Measurements from ENCODE around the gene GTF2F1. TPM values are rescaled to one million over a fixed set of nuclear protein-coding genes. Genes with fewer than 3 reads are reported as not detected.
A peak's percentile ranks its signal among the peaks of the same experiment; 100 is the strongest.

Gene GTF2F1
- total and polyA plus RNA-seq, 7 donors = 34.9 to 78.3 (median 48.2) TPM

DNA sequence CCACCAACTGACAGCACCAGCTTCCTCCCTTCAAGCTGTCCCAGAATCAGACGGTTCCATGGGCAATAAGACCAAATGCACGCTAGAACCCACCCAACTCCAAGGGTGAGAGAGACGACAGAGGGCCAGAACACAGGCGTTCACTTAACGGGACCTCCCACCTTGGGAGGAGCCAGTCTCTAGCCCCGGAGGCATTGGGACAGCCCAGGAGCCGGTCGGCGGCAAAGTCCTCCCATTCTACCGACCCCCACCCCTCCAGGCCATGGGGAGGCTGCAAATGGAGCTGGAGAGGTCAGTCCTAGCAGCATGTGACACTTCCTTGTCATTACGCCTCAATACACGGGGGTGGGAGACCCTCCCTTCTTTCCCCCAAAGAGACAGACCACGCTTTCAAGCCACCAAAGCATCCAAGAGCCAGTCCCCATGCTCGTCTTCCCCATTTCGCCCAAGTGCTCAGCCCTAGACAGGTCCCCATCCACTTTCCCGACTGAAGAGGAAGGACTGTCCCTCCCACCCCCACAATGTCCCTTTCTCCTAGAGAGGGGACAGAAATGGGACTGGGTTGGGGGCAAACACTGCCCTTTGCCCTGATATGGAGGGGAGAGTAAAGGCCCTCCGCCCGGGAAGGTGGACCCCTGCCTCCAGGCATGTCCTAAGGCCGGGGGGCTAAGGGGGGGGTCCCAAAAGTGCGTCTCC is 30.7 kb upstream of the GTF2F1 start:
- Histone ChIP-seq H3K9me3 (no peaks in the 10 kb centered on the region), H3K4me1 (peaks cover 4 to 38% (median 30%) of the 10 kb centered on the region in 4 donors), H3K36me3 (peaks cover 15 to 34% (median 22%) of the 10 kb centered on the region in 4 donors), H3K27ac (peak overlapping the region; percentile 52 to 86 (median 82)), H3K4me3 (peak overlapping the region; percentile 71 to 85 (median 84)), H3K27me3 (no peaks in the 10 kb centered on the region)
- DNase-seq = peak; percentile 67
- TF ChIP-seq EP300 (IDR thresholded peaks at IDR 0.05) (no peak), POLR2A (IDR thresholded peaks at IDR 0.05) (no peak), POLR2AphosphoS5 (IDR thresholded peaks at IDR 0.05) (no peak)
- TF ChIP-seq, protein P1, sequence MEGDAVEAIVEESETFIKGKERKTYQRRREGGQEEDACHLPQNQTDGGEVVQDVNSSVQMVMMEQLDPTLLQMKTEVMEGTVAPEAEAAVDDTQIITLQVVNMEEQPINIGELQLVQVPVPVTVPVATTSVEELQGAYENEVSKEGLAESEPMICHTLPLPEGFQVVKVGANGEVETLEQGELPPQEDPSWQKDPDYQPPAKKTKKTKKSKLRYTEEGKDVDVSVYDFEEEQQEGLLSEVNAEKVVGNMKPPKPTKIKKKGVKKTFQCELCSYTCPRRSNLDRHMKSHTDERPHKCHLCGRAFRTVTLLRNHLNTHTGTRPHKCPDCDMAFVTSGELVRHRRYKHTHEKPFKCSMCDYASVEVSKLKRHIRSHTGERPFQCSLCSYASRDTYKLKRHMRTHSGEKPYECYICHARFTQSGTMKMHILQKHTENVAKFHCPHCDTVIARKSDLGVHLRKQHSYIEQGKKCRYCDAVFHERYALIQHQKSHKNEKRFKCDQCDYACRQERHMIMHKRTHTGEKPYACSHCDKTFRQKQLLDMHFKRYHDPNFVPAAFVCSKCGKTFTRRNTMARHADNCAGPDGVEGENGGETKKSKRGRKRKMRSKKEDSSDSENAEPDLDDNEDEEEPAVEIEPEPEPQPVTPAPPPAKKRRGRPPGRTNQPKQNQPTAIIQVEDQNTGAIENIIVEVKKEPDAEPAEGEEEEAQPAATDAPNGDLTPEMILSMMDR (IDR thresholded peaks at IDR 0.05) = no peak
- 1% methylated on average over 20 of the region's 20 CpGs for WGBS, 2 donors
- intact Hi-C loops (cut with DNase I) = loop anchor here (1.0 kb wide), 1 partner anchor 30 kb away; the partner anchor contains the start of gene GTF2F1

DNA sequence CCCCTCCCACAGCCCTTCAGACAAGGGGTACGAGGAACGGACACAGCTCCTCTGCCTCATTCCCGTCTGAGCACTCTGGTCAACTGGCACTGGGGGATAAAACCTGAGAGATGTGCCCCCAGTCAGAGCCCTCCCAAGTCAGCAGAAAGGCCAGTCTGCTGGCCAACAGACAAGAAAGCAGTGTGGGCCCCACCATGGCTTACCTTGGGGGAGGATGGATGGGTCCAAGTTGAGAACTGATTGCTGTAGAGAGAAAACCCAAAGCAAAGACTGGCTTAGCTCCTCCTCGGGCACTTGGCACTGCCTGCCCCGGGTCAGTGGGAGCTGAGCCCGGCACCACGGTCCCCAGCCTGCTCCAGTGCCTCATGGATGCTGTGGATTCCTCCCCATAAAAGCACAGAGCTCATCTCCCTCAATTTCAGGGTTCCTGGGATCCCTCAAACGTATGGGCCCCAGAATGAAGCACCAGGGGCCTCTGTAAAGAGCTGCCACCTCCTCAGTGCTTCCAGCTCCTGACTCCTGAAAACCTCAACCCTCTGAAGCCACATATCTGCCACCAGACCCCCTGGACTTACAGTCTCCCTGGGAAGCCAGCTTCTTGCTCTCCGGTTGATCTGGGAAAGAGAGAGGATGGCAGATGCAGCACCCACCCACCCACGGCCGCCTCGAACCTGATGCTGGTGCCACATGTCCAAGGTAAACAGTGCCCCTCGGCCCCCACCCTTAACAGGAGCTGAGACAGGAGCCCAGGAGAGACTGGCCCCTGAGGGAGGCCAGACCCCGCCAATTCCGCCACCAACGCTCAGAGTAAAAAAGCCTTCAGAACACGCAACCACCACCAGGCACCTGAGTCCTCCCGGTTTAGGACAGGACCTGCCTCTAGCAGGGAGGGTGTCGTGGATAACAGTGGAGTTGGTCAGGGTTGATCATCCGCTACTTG is 28.4 kb upstream of the GTF2F1 start:
- no peaks in the 10 kb centered on the region for H3K9me3 ChIP-seq
- no peak for DNase-seq
- TF ChIP-seq POLR2A (IDR thresholded peaks at IDR 0.05) (no peak), POLR2AphosphoS5 (IDR thresholded peaks at IDR 0.05) (no peak), EP300 (IDR thresholded peaks at IDR 0.05) (no peak)
- TF ChIP-seq, protein P1 (IDR thresholded peaks at IDR 0.05) = no peak
- H3K27ac ChIP-seq = no peak overlapping the region
- peaks cover 37 to 57% (median 45%) of the 10 kb centered on the region in 4 donors for H3K36me3 ChIP-seq
- H3K4me1 ChIP-seq = peaks cover 4 to 43% (median 30%) of the 10 kb centered on the region in 4 donors
- WGBS, 2 donors = 85 to 87% methylated on average over 20 of the region's 20 CpGs
- intact Hi-C loops (cut with DNase I) = no loop called here
- no peak overlapping the region for H3K4me3 ChIP-seq
- H3K27me3 ChIP-seq = no peaks in the 10 kb centered on the region

DNA sequence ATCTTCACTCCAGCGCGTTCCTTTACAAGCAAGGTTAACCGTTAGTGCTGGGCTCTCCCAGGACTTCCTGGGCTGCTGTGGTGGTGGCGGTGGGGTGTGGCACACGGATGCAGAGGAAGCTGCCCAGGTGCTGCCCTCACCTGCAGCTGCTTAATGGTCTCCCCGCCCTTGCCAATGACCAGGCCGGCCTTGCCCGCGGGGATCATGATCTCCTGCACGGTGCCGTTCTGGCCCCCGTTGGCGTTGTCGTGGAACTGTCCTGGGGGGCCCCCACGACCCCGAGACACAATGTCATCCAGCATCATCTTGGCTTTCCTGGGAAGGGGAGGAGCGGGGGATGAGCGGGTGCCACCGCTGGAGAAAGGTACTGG is 25.6 kb upstream of the GTF2F1 start:
- peaks cover 0 to 34% (median 33%) of the 10 kb centered on the region in 4 donors for H3K4me1 ChIP-seq
- intact Hi-C loops (cut with DNase I) = no loop called here
- H3K27ac ChIP-seq = no peak overlapping the region
- no peaks in the 10 kb centered on the region for H3K9me3 ChIP-seq
- TF ChIP-seq, protein P1 (IDR thresholded peaks at IDR 0.05) = no peak
- no peak for TF ChIP-seq POLR2A (IDR thresholded peaks at IDR 0.05)
- DNase-seq = no peak
- no peak overlapping the region for H3K4me3 ChIP-seq
- peaks cover 55 to 82% (median 70%) of the 10 kb centered on the region in 4 donors for H3K36me3 ChIP-seq
- 65 to 89% methylated on average over 19 of the region's 19 CpGs for WGBS, 2 donors
- H3K27me3 ChIP-seq = no peaks in the 10 kb centered on the region

DNA sequence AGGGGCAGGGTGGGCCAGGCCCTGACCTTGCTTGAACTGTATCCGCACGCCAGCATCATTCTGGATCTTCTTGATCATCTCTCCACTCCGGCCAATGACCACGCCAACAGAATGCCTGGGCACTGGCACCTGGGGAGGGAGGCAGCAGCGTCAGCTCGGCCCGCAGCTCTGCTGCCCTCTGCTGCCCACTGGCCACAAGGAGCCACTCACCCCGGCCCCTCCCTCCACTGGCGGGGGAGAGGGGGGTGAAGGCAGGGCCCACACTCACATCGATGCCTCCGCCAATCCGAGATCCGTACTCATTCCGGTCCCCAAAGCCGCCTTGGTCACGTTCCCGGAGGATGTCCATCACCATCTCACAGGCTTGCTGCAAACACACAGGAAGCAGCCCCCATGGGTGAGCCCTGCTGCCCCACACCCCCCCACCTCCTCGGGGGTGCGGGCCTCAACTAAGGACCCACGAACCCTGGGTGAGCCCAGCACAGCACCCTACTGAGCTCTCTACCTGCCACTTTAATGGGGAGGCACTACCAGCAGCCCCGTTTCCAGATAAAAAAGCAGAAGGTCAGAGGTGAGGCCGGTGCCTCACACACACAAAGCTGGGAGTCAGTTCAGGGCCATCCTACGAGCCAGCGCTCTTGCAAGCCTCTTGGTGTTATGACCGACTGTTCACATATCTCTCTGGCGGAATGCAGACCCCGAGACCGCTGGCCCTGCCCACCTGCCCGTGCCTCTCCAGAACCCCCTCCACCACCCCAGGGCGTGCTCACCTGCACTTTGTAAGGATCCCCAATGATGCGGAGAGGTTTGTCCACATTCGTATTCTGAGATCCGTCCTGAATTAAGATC is 25.0 kb upstream of the GTF2F1 start:
- TF ChIP-seq, protein P1 (IDR thresholded peaks at IDR 0.05) = peak in 1 of 4 experiments; percentile 33
- TF ChIP-seq POLR2A (IDR thresholded peaks at IDR 0.05) = no peak
- Histone ChIP-seq H3K4me3 (no peak overlapping the region), H3K4me1 (peaks cover 0 to 33% (median 27%) of the 10 kb centered on the region in 4 donors), H3K9me3 (no peaks in the 10 kb centered on the region), H3K27me3 (no peaks in the 10 kb centered on the region), H3K36me3 (peaks cover 55 to 82% (median 70%) of the 10 kb centered on the region in 4 donors), H3K27ac (no peak overlapping the region)
- DNase-seq = peak; percentile 68
- 79 to 85% methylated on average over 33 of the region's 33 CpGs for WGBS, 2 donors
- intact Hi-C loops (cut with DNase I) = no loop called here
